Measurements from ENCODE around the gene MLLT11.

GRCh38 chr1:151026460-151026859 is 33.7 kb upstream of the MLLT11 start:
- TF ChIP-seq CTCF (IDR thresholded peaks at IDR 0.05) = no peak
- no peak for TF ChIP-seq POLR2AphosphoS5 (IDR thresholded peaks at IDR 0.05)
- TF ChIP-seq POLR2A (IDR thresholded peaks at IDR 0.05) = no peak
- no peak for TF ChIP-seq EP300 (IDR thresholded peaks at IDR 0.05; ENCODE audit: low read depth)
